Measurements from ENCODE around the gene NUTM2D.
"Not testable (repeated sequence)": the region's sequence is repeated elsewhere in the genome, so short reads cannot be mapped to it uniquely, and the experiment has no call there.

The NUTM2D gene

GRCh38 chr10:87374091-87374490, 16.5 kb downstream of the NUTM2D start:
- not testable (repeated sequence) for DNase-seq (ENCODE audit: low read depth)

DNA sequence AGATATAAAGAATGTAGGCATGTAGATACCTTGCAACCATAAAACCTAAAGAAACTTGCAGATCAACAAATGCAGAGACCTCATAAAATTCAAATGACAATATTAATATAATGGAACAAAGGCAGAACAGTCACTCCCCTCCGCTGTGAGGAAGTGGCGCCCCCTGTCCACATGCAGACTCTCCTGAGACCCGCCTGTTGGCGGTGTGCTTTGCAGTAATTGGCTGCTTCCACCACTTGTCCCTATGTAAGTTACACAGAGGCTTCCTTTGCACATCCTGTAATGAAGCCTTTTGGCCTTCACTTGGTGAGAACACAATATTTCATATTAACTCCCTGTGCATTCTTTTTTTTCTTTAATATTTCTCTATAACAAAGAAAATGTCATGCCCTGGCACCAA, 21.6 kb downstream of the NUTM2D start:
- not testable (repeated sequence) for DNase-seq (ENCODE audit: low read depth)

DNA sequence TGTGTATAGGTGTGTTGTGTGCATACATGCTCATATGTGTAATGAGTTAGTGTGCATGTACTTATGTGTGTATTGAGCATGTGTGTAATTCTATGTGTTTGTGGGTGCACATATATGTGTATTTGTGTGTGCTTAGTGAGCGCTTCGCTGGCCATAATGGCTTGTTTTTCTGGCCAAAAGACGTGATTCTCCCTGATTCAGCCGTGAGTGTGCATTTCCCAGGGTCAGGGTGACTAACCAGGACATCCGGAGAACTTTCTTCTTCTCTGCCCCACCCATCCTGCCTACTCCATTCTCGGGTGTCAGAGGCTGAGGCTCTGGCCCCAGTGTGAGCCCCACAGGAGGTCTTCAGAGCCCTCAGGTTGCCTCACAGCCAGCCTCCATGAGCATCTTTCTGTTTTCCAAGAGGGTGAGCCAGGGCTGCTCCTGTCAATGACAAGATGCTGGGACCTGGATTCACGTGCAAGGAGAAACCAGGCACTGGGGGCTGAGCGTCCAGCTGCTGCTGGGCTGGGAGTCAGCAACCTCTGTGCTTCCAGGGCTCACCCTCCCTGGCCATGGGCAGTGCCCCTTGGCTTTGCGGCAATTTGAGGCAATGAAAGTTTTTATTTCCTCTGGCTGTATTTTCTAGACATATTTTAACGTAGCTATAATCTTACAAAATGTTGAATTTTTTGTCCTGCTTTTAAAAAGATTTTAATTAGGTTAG, 25.8 kb downstream of the NUTM2D start:
- DNase-seq (ENCODE audit: low read depth) = not testable (repeated sequence)

DNA sequence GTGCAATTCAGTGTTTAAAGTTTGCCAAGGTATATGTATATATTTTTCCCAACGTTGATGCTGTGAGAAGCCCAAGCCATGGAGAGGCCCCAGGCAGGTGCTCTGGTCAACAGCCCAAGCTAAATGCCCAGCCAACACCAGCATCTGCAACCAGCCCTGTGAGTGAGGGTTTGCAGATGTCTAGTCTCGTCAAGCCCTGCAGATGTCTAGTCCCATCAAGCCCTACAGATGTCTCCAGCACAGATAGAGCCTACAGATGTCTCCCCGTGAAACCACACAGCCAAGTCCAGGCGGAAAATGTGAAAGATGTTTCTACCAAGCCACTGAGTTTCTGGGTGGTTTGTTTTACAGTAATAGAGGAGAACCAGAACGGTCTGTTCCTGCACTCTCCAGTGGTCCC, 26.7 kb downstream of the NUTM2D start:
- not testable (repeated sequence) for DNase-seq (ENCODE audit: low read depth)

DNA sequence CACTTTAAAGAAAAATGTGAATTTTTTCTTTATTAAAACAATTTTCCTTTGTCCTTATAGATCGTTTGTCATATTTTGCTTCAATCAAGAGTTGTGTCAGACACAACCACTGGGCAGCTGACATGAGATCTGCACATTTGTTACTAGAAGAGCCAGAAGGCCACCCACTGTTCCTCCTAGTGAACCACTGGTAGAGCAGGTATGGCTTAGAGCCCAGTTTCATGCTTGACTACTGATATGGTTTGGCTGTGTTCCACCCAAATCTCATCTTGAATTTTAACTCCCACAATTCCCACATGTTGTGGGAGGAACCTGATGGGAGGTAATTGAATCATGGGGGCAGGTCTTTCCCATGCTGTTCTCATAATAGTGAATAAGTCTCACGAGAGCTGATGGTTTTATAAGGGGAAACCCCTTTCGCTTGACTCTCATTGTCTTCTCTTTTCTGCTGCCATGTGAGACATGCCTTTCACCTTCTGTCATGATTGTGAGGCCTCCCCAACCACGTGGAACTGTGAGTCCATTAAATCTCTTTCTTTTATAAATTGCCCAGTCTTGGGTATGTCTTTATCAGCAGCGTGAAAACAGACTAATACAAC, 28.3 kb downstream of the NUTM2D start:
- DNase-seq (ENCODE audit: low read depth) = not testable (repeated sequence)

DNA sequence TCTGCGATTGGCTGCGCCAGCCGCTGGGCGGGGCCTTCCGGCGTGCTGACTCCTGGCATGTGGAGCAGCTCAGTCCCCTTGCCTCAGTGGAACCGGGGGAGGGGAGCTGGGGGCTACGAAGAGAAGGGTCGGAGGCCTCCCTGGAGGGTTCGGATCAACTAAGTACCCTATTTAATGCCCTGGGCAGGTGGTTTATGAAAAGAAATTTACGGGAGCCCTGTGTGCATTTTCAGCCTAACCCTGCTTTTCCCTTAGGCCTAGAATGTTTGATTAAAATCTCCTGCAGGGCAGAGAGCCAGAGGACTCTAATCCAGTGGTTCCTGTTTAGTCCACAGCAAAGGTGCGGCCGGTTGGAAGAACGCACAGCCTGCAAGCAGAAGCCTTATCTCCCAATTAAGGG, 33.8 kb downstream of the NUTM2D start:
- not testable (repeated sequence) for DNase-seq (ENCODE audit: low read depth)

DNA sequence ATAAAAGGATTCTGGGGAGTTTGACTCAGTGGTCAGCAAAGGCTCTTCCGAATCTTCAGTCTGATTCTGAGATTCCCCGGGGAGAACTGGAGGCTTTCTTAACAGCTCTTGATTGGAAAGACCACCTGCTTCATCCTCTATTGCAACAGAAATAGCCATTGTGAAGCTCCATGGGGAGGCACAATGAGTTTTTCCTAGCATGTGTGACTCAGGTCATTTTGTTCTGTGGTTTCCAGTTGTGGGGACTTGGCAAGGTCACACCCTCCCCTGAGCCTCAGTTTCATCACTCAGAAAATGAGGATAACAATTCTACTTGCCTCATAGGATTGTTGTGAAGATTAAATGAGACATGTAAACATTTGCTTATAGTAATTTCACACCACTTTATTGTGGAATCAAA, 38.7 kb downstream of the NUTM2D start:
- not testable (repeated sequence) for DNase-seq (ENCODE audit: low read depth)

DNA sequence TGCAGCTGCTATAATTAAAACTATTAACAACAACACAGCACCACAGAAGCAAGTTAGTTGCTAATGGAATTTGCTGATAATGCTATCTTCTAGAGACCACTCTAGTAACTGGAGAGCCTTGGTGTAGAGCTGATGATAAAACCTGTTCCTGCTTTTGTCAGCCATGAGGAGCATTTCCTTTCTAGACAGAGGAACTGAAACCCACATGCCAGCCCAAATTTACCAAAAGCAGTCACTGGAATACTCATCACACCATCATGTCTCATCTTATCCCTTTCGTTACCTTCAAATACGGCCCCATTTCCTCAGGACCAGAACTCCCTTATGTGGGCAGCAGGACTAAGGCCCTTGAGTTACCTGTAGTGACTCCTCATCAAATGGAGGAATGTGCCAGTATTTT, 40.9 kb downstream of the NUTM2D start:
- DNase-seq (ENCODE audit: low read depth) = not testable (repeated sequence)

- not testable (repeated sequence) for DNase-seq (ENCODE audit: low read depth)
Observed at GRCh38 chr10:87407516-87408467, 50.2 kb downstream of the NUTM2D start.

DNA sequence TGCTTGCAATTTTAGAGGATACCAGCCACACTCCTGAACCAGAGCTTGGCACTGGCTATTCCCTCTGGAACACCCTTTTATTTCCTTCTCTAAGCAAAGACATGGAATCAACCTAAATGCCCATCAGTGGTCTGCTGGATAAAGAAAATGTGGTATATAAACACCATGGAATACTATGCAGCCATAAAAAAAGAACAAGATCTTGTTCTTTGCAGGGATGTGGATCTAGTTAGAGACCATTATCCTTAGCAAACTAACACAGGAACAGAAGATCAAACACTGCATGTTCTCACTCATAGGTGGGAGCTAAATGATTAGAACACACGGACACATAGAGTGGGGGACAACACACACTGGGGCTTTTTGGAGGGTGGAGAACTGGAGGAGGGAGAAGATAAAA, 56.4 kb downstream of the NUTM2D start:
- not testable (repeated sequence) for DNase-seq (ENCODE audit: low read depth)

All from fibroblast of the conjunctiva (primary cell).